GM12878 (cell line): Measurements from ENCODE around the gene RNF13. TPM values are rescaled to one million over a fixed set of nuclear protein-coding genes. Genes with fewer than 3 reads are reported as not detected.

Experiments used
- ATAC-seq: fragments of 200-7000 bp; cut with Tn5 transposase; 3 replicates; pipeline ENCODE4 v1.9.1; 2020; ENCODE audit warnings: mild to moderate bottlenecking, moderate library complexity
- BruUV-seq: library from RNA; stranded (reverse); fragments of 400-500 nt; replicated peaks from 2 replicates; lab custom pipeline; 2021; lab: Mats Ljungman, UMichigan
- CTCF ChIA-PET: fragments of 300-600 bp; sonication (Branson Sonifier 250); formaldehyde crosslinking; extraction: SDS; loops from one replicate; lab custom pipeline; 2021; ENCODE audit warnings: inconsistent platforms; lab: Yijun Ruan, JAX
- POLR2A ChIA-PET: fragments of 350-600 bp; formaldehyde crosslinking; extraction: SDS; loops from one replicate; lab custom pipeline; 2021; ENCODE audit warnings: inconsistent platforms; lab: Charles Lee
- RAD21 ChIA-PET: fragments of 300-600 bp; sonication (Branson Sonifier 250); formaldehyde crosslinking; loops from one replicate; lab custom pipeline; 2023; ENCODE audit warnings: antibody characterized with exemption; ENCODE audit not compliant: unreplicated experiment; lab: Charles Lee
- SMC1A ChIA-PET: fragments of 300-600 bp; sonication (Branson Sonifier 250); formaldehyde crosslinking; loops from one replicate; lab custom pipeline; 2023; ENCODE audit not compliant: unreplicated experiment, uncharacterized antibody; lab: Charles Lee
- DNase-seq: peaks from one replicate; pipeline ENCODE4 v3.0.0-alpha.2; 2011; ENCODE audit warnings: low read depth, low spot score
- FAIRE-seq: peaks from 3 replicates; lab custom pipeline; 2011; peaks lifted over from hg19 to GRCh38; lab: Jason Lieb, UNC
- H2AFZ ChIP-seq: 2 replicates; pipeline ENCODE4 v1.6.0; 2011; ENCODE audit warnings: low read depth, low read length, control low read depth; ENCODE audit not compliant: control insufficient read depth
- H3K27ac ChIP-seq: 2 replicates; pipeline ENCODE4 v1.5.1; 2011; ENCODE audit warnings: control low read depth; ENCODE audit not compliant: control insufficient read depth, insufficient read depth
- H3K27me3 ChIP-seq, 2 experiments: replicated peaks in 1 of 2; 2 replicates each; pipeline versions ENCODE4 v1.6.0 to v1.6.1; 2011; ENCODE audit warnings: low read length in 1 of 2; ENCODE audit not compliant: control insufficient read depth in 2 of 2, insufficient read depth in 2 of 2
- H3K36me3 ChIP-seq, 2 experiments: 2 replicates each; pipeline ENCODE4 v1.5.1; 2011; ENCODE audit warnings: low read length in 1 of 2; ENCODE audit not compliant: control insufficient read depth in 2 of 2, insufficient read depth in 2 of 2
- H3K4me1 ChIP-seq: 2 replicates; pipeline ENCODE4 v1.6.1; 2011; ENCODE audit warnings: mild to moderate bottlenecking, low read length, moderate library complexity, mixed read lengths; ENCODE audit not compliant: control insufficient read depth, insufficient read depth
- H3K4me2 ChIP-seq: 2 replicates; pipeline ENCODE4 v1.6.0; 2011; ENCODE audit warnings: control low read depth; ENCODE audit not compliant: control insufficient read depth, insufficient read depth
- H3K4me3 ChIP-seq: fragments of 200-600 bp; sonication (generic); 2 replicates; pipeline ENCODE4 v1.5.1; 2016
- H3K79me2 ChIP-seq: 2 replicates; pipeline ENCODE4 v1.6.0; 2011; ENCODE audit warnings: low read length; ENCODE audit not compliant: control insufficient read depth, insufficient read depth
- H3K9ac ChIP-seq: 2 replicates; pipeline ENCODE4 v1.8.0; 2011; ENCODE audit warnings: low read length, control low read depth, mixed read lengths; ENCODE audit not compliant: control insufficient read depth, insufficient read depth
- H3K9me3 ChIP-seq: replicated peaks from 3 replicates; pipeline ENCODE4 v1.5.1; 2011; ENCODE audit warnings: mild to moderate bottlenecking, low read length; ENCODE audit not compliant: control insufficient read depth, insufficient read depth
- H4K20me1 ChIP-seq: 2 replicates; pipeline ENCODE4 v1.6.0; 2011; ENCODE audit not compliant: control insufficient read depth, insufficient read depth
- E4F1 ChIP-seq: fragments of 450-650 bp; IDR thresholded peaks from 2 replicates; pipeline ENCODE4 v1.6.1; 2018; ENCODE audit warnings: borderline replicate concordance, mild to moderate bottlenecking; ENCODE audit not compliant: partially characterized antibody
- ETV6 ChIP-seq, 2 experiments: fragments of 450-650 bp in 1 of 2; IDR thresholded peaks in 1 of 2; conservative IDR thresholded peaks in 1 of 2; 2 replicates each; pipeline ENCODE4 v1.6.1; 2014; ENCODE audit warnings: antibody characterized with exemption in 1 of 2, borderline replicate concordance in 1 of 2, low read depth in 1 of 2, mild to moderate bottlenecking in 1 of 2, moderate library complexity in 1 of 2
- IRF4 ChIP-seq: IDR thresholded peaks from 2 replicates; pipeline ENCODE4 v1.6.1; 2011; ENCODE audit warnings: low read depth, low read length
- KLF5 ChIP-seq: fragments of 450-650 bp; IDR thresholded peaks from 2 replicates; pipeline ENCODE4 v1.6.1; 2014; ENCODE audit warnings: mild to moderate bottlenecking; ENCODE audit not compliant: partially characterized antibody
- MXI1 ChIP-seq: fragments of 150-350 bp; IDR thresholded peaks from 2 replicates; pipeline ENCODE4 v1.6.1; 2011; ENCODE audit warnings: low read depth, mild to moderate bottlenecking, inconsistent platforms, low read length, improper control_type of control experiment
- NFYA ChIP-seq: IDR thresholded peaks from 2 replicates; pipeline ENCODE4 v1.6.1; 2011; ENCODE audit warnings: low read depth, mild to moderate bottlenecking, low read length, improper control_type of control experiment, borderline replicate concordance
- NR2C2 ChIP-seq: IDR thresholded peaks from 2 replicates; pipeline ENCODE4 v1.6.1; 2011; ENCODE audit warnings: borderline replicate concordance, low read depth; ENCODE audit not compliant: control insufficient read depth, insufficient read length
- PBX3 ChIP-seq: IDR thresholded peaks from 2 replicates; pipeline ENCODE4 v1.6.1; 2011; ENCODE audit warnings: mild to moderate bottlenecking, low read depth, low read length, moderate library complexity; ENCODE audit not compliant: insufficient replicate concordance
- RBBP5 ChIP-seq: fragments of 200-600 bp; sonication (generic); conservative IDR thresholded peaks from 2 replicates; pipeline ENCODE4 v1.6.1; 2016
- SIX5 ChIP-seq: IDR thresholded peaks from 2 replicates; pipeline ENCODE4 v1.6.1; 2011; ENCODE audit warnings: mild to moderate bottlenecking, low read depth, low read length, moderate library complexity; ENCODE audit not compliant: severe bottlenecking
- TBL1XR1 ChIP-seq: IDR thresholded peaks from 2 replicates; pipeline ENCODE4 v1.6.1; 2012; ENCODE audit warnings: low read depth, low read length, improper control_type of control experiment
- WGBS: methylation state at CpG from one replicate; pipeline ENCODE4 v1.1.6; 2016; ENCODE audit warnings: low lambda C conversion rate; ENCODE audit not compliant: insufficient replicate concordance, insufficient coverage; ENCODE audit errors: missing lambda C conversion rate; 5-methylcytosine and 5-hydroxymethylcytosine counted together
- in situ Hi-C: fragments of 300-500 bp; cut with MboI; formaldehyde crosslinking; loops from 9 replicates; pipeline ENCODE4 v1.14.3; 2018; ENCODE audit warnings: mixed read lengths
- intact Hi-C: fragments of 100-400 bp; cut with micrococcal nuclease; formaldehyde crosslinking; loops from one replicate; pipeline ENCODE4 v1.14.2; 2022; ENCODE audit not compliant: unreplicated experiment
- polyA plus RNA-seq, 11 experiments: library from polyadenylated mRNA; depleted of rRNA in 4 of 11; unstranded in 6 of 11; stranded (reverse) in 5 of 11; fragments of >200 nt; fragmentation: Nextera tagmentation in 4 of 11; fragmentation: Illumina TruSeq in 1 of 11; extraction: Ambion mirVana in 4 of 11; extraction: Trizol in 1 of 11; gene quantifications; 1 replicate in 1 of 11; 2 replicates in 10 of 11; pipeline versions ENCODE4 v1.2.1 to v1.2.3, GENCODE V29; 2011 to 2016; ENCODE audit warnings: inconsistent platforms in 2 of 11, missing spikeins in 2 of 11, low read depth in 1 of 11
- total RNA-seq, 4 experiments: library from RNA; depleted of rRNA in 3 of 4; stranded (reverse); fragments of >200 nt in 3 of 4; fragmentation: Illumina TruSeq in 1 of 4; extraction: Trizol in 1 of 4; gene quantifications; 2 replicates each; pipeline versions ENCODE4 v1.2.1 to v1.2.3, GENCODE V29; 2013 to 2021
- TF ChIP-seq, protein P1 (sequence below): fragments of 450-650 bp; IDR thresholded peaks from 2 replicates; pipeline ENCODE4 v1.6.1; 2018; ENCODE audit warnings: mild to moderate bottlenecking, low read depth, moderate library complexity; ENCODE audit not compliant: partially characterized antibody
- TF ChIP-seq, protein P2 (sequence below): IDR thresholded peaks from 2 replicates; pipeline ENCODE4 v1.6.1; 2011; ENCODE audit warnings: low read depth, mild to moderate bottlenecking, low read length, moderate library complexity, borderline replicate concordance; ENCODE audit errors: extremely low read depth

Gene RNF13
- total and polyA plus RNA-seq, 10 of the 15 experiments (the other 5 are each of a cell fraction or from before 2014, with no cell fraction given) = 18.9 to 73.4 (median 36.7) TPM

GRCh38 chr3:149764302-149764701, 48.7 kb upstream of the RNF13 start (continued):
- no peak for TF ChIP-seq MXI1
- no peak for TF ChIP-seq KLF5
- TF ChIP-seq SIX5 = no peak
- TF ChIP-seq PBX3 = no peak
- TF ChIP-seq NFYA = no peak
- TF ChIP-seq TBL1XR1 = no peak
- TF ChIP-seq IRF4 = no peak

DNA sequence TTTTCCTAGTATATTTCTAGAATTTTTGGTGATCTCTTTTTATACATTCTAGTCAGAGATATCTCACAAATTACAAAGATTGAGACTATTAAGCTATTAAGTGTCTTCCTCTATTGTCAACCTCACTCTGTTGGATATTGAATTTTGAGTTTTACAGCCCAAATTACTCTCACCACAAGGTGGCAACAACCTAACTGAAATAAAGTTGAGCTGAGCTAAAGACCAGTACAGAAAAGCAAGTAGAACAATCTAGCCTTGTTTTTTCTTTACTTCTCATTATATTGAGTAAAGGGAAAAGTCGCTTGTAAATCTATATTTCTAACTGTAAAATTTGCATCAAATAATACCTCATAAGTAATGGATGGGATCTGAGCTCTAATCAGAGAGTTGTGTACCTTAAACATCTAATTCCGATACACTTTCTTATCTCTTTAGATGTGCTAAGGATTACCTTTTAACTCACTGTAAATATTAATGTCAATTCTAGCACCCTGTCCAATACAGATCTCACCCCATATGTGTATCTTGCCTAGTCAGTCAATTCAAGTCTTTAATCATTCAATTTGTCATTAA, 47.2 kb upstream of the RNF13 start:
- ChIA-PET SMC1A (interaction anchor here (0.8 to 2.3 kb wide), 14 partner anchors 12 to 455 kb away, joined by 3 to 18 read pairs (median 4); partner anchors contain the start of gene COMMD2), CTCF (interaction anchor here (0.6 to 15.4 kb wide), 21 partner anchors 10 to 455 kb away, joined by 3 to 222 read pairs (median 5); partner anchors contain the start of gene COMMD2), RAD21 (interaction anchor here (1.0 to 3.0 kb wide), 8 partner anchors 9 to 453 kb away, joined by 3 to 20 read pairs (median 4); partner anchors contain the start of gene COMMD2), POLR2A (no interaction called here)
- Histone ChIP-seq H3K27me3 (peaks cover 0 to 7% of the 10 kb centered on the region in 2 experiments; a peak in 1 of 4 replicates), H3K4me3 (no peak overlapping the region), H3K4me1 (no peaks in the 10 kb centered on the region), H4K20me1 (no peaks in the 10 kb centered on the region), H2AFZ (no peak overlapping the region), H3K4me2 (no peak overlapping the region), H3K36me3 (no peaks in the 10 kb centered on the region), H3K79me2 (no peaks in the 10 kb centered on the region), H3K9ac (no peak overlapping the region), H3K27ac (no peak overlapping the region), H3K9me3 (no peaks in the 10 kb centered on the region)
- ATAC-seq (peak; percentile 50; the same call in 2 of the 3 replicates), DNase-seq (no peak), FAIRE-seq (peak; percentile 92)
- intact Hi-C loops = loop anchor here (5.0 kb wide), 1 partner anchor 41 kb away; no protein-coding TSS in a partner anchor
- BruUV-seq = no TSS peak
- 50% methylated on average over 2 of the region's 2 CpGs for WGBS
- in situ Hi-C loops = no loop called here
- TF ChIP-seq, protein P1, sequence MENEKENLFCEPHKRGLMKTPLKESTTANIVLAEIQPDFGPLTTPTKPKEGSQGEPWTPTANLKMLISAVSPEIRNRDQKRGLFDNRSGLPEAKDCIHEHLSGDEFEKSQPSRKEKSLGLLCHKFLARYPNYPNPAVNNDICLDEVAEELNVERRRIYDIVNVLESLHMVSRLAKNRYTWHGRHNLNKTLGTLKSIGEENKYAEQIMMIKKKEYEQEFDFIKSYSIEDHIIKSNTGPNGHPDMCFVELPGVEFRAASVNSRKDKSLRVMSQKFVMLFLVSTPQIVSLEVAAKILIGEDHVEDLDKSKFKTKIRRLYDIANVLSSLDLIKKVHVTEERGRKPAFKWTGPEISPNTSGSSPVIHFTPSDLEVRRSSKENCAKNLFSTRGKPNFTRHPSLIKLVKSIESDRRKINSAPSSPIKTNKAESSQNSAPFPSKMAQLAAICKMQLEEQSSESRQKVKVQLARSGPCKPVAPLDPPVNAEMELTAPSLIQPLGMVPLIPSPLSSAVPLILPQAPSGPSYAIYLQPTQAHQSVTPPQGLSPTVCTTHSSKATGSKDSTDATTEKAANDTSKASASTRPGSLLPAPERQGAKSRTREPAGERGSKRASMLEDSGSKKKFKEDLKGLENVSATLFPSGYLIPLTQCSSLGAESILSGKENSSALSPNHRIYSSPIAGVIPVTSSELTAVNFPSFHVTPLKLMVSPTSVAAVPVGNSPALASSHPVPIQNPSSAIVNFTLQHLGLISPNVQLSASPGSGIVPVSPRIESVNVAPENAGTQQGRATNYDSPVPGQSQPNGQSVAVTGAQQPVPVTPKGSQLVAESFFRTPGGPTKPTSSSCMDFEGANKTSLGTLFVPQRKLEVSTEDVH = no peak
- TF ChIP-seq NR2C2 (no peak), ETV6 (conservative IDR thresholded peaks at IDR 0.05 in 1 of 2, IDR thresholded peaks at IDR 0.05 in 1 of 2; ENCODE audit: borderline replicate concordance in 1 of 2, low read depth in 1 of 2) (no peak), E4F1 (no peak), RBBP5 (no peak)
- TF ChIP-seq, protein P2, sequence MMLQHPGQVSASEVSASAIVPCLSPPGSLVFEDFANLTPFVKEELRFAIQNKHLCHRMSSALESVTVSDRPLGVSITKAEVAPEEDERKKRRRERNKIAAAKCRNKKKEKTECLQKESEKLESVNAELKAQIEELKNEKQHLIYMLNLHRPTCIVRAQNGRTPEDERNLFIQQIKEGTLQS = no peak
